Stomach smooth muscle (tissue), 2 donors: ENCODE measurements around the gene TRIOBP.

Experiments
- H3K27ac ChIP-seq: one replicate; pipeline ENCODE4 v1.7.0; 2013; ENCODE audit warnings: mild to moderate bottlenecking, low read length, inconsistent platforms
- H3K27me3 ChIP-seq, 2 donors: one replicate each; pipeline ENCODE4 v1.7.0; 2013; ENCODE audit warnings: low read length in 2 of 2; ENCODE audit not compliant: insufficient read depth in 2 of 2, control insufficient read depth in 1 of 2
- H3K36me3 ChIP-seq, 2 donors: one replicate each; pipeline ENCODE4 v1.7.0; 2013; ENCODE audit warnings: low read length in 2 of 2; ENCODE audit not compliant: control insufficient read depth in 2 of 2, insufficient read depth in 2 of 2
- H3K4me1 ChIP-seq: one replicate; pipeline ENCODE4 v1.7.0; 2013; ENCODE audit warnings: low read length; ENCODE audit not compliant: control insufficient read depth, insufficient read depth
- H3K4me3 ChIP-seq, 2 donors: one replicate each; pipeline ENCODE4 v1.7.0; 2013; ENCODE audit warnings: low read length in 2 of 2
- H3K9ac ChIP-seq, 2 donors: one replicate each; pipeline ENCODE4 v1.7.0; 2013; ENCODE audit warnings: low read length in 2 of 2, mild to moderate bottlenecking in 1 of 2
- H3K9me3 ChIP-seq, 2 donors: one replicate each; pipeline ENCODE4 v1.7.0; 2013; ENCODE audit warnings: low read length in 2 of 2; ENCODE audit not compliant: control insufficient read depth in 2 of 2
- donor health status: healthy.
- donor health status: Pancreatic carcinoma.

TRIOBP gene

GRCh38 chr22:37765953-37766576, 69.2 kb downstream of the TRIOBP start:
- H3K4me3 ChIP-seq: no peak overlapping the region
- no peaks in the 10 kb centered on the region for H3K9me3 ChIP-seq
- no peak overlapping the region for H3K9ac ChIP-seq
- peaks cover 38 to 41% of the 10 kb centered on the region in 2 donors for H3K36me3 ChIP-seq
- no peak overlapping the region for H3K27ac ChIP-seq
- peaks cover 2% of the 10 kb centered on the region for H3K4me1 ChIP-seq
- H3K27me3 ChIP-seq: no peaks in the 10 kb centered on the region

- H3K4me3 ChIP-seq: no peak overlapping the region
- H3K36me3 ChIP-seq: peaks cover 47 to 49% of the 10 kb centered on the region in 2 donors
- H3K4me1 ChIP-seq: peaks cover 2% of the 10 kb centered on the region
- H3K9ac ChIP-seq: no peak overlapping the region
- no peak overlapping the region for H3K27ac ChIP-seq
- H3K9me3 ChIP-seq: no peaks in the 10 kb centered on the region
- H3K27me3 ChIP-seq: no peaks in the 10 kb centered on the region
Observed at GRCh38 chr22:37768273-37768672, 71.4 kb downstream of the TRIOBP start.

GRCh38 chr22:37769056-37769455, 72.2 kb downstream of the TRIOBP start:
- Histone ChIP-seq H3K9me3 (no peaks in the 10 kb centered on the region), H3K27ac (no peak overlapping the region), H3K36me3 (peaks cover 48 to 53% of the 10 kb centered on the region in 2 donors), H3K9ac (no peak overlapping the region), H3K4me1 (peaks cover 2% of the 10 kb centered on the region), H3K4me3 (no peak overlapping the region), H3K27me3 (no peaks in the 10 kb centered on the region)

GRCh38 chr22:37771081-37771480, 74.2 kb downstream of the TRIOBP start:
- no peaks in the 10 kb centered on the region for H3K27me3 ChIP-seq
- H3K9ac ChIP-seq: no peak overlapping the region
- H3K27ac ChIP-seq: no peak overlapping the region
- no peaks in the 10 kb centered on the region for H3K4me1 ChIP-seq
- no peak overlapping the region for H3K4me3 ChIP-seq
- H3K36me3 ChIP-seq: peaks cover 42 to 51% of the 10 kb centered on the region in 2 donors
- H3K9me3 ChIP-seq: no peaks in the 10 kb centered on the region

- Histone ChIP-seq H3K9ac (no peak overlapping the region), H3K4me3 (no peak overlapping the region), H3K9me3 (no peaks in the 10 kb centered on the region), H3K36me3 (peaks cover 39 to 49% of the 10 kb centered on the region in 2 donors), H3K4me1 (peaks cover 3% of the 10 kb centered on the region), H3K27ac (no peak overlapping the region), H3K27me3 (no peaks in the 10 kb centered on the region)
Observed at GRCh38 chr22:37771702-37772427, 75.0 kb downstream of the TRIOBP start.

- no peak overlapping the region for H3K27ac ChIP-seq
- no peaks in the 10 kb centered on the region for H3K27me3 ChIP-seq
- H3K9ac ChIP-seq: no peak overlapping the region
- no peaks in the 10 kb centered on the region for H3K9me3 ChIP-seq
- H3K4me3 ChIP-seq: no peak overlapping the region
- H3K4me1 ChIP-seq: peaks cover 9% of the 10 kb centered on the region
- peaks cover 22 to 32% of the 10 kb centered on the region in 2 donors for H3K36me3 ChIP-seq
Observed at GRCh38 chr22:37774728-37775127, 77.9 kb downstream of the TRIOBP start.

GRCh38 chr22:37775785-37776638, 79.2 kb downstream of the TRIOBP start:
- Histone ChIP-seq H3K36me3 (peaks cover 22 to 28% of the 10 kb centered on the region in 2 donors), H3K9ac (no peak overlapping the region), H3K4me3 (no peak overlapping the region), H3K9me3 (no peaks in the 10 kb centered on the region), H3K27ac (no peak overlapping the region), H3K27me3 (no peaks in the 10 kb centered on the region), H3K4me1 (peaks cover 9% of the 10 kb centered on the region)

GRCh38 chr22:37776639-37777005, 79.8 kb downstream of the TRIOBP start:
- Histone ChIP-seq H3K9me3 (no peaks in the 10 kb centered on the region), H3K9ac (no peak overlapping the region), H3K36me3 (peaks cover 19 to 22% of the 10 kb centered on the region in 2 donors), H3K4me3 (no peak overlapping the region), H3K4me1 (peaks cover 9% of the 10 kb centered on the region), H3K27ac (no peak overlapping the region), H3K27me3 (no peaks in the 10 kb centered on the region)

GRCh38 chr22:37777122-37777687, 80.4 kb downstream of the TRIOBP start:
- no peak overlapping the region for H3K4me3 ChIP-seq
- H3K9me3 ChIP-seq: no peaks in the 10 kb centered on the region
- no peaks in the 10 kb centered on the region for H3K27me3 ChIP-seq
- H3K36me3 ChIP-seq: peaks cover 13 to 17% of the 10 kb centered on the region in 2 donors
- H3K4me1 ChIP-seq: peaks cover 9% of the 10 kb centered on the region
- H3K9ac ChIP-seq: no peak overlapping the region
- H3K27ac ChIP-seq: peak overlapping the region; percentile 24

- H3K4me1 ChIP-seq: peaks cover 9% of the 10 kb centered on the region
- H3K27ac ChIP-seq: no peak overlapping the region
- no peak overlapping the region for H3K4me3 ChIP-seq
- no peaks in the 10 kb centered on the region for H3K27me3 ChIP-seq
- H3K9me3 ChIP-seq: no peaks in the 10 kb centered on the region
- H3K9ac ChIP-seq: no peak overlapping the region
- peaks cover 4 to 7% of the 10 kb centered on the region in 2 donors for H3K36me3 ChIP-seq
Observed at GRCh38 chr22:37778370-37779009, 81.6 kb downstream of the TRIOBP start.
